Calu3 (cell line): ENCODE results near the gene ST8SIA4. TPM values are rescaled to one million over a fixed set of nuclear protein-coding genes. Genes with fewer than 3 reads are reported as not detected.

Experiments used
- BruUV-seq: library from RNA; stranded (reverse); fragments of 400-500 nt; replicated peaks from 2 replicates; lab custom pipeline; 2021; lab: Mats Ljungman, UMichigan
- CTCF ChIA-PET: fragments of 300-600 bp; sonication (Branson Sonifier 250); formaldehyde crosslinking; loops from one replicate; lab custom pipeline; 2022; ENCODE audit warnings: antibody characterized with exemption; lab: Charles Lee
- DNase-seq: peaks from one replicate; pipeline ENCODE4 v3.0.0; 2022
- H3K27ac Mint-ChIP-seq: one replicate; pipeline ENCODE4 v1.8.0; 2022; ENCODE audit warnings: mixed read lengths; ENCODE audit not compliant: unreplicated experiment
- H3K27me3 Mint-ChIP-seq: one replicate; pipeline ENCODE4 v1.8.0; 2022; ENCODE audit warnings: mixed read lengths; ENCODE audit not compliant: unreplicated experiment
- H3K36me3 Mint-ChIP-seq: one replicate; pipeline ENCODE4 v1.8.0; 2022; ENCODE audit warnings: mild to moderate bottlenecking, moderate library complexity, mixed read lengths; ENCODE audit not compliant: insufficient read depth, unreplicated experiment
- H3K4me1 Mint-ChIP-seq: one replicate; pipeline ENCODE4 v1.8.0; 2022; ENCODE audit warnings: mild to moderate bottlenecking, low read depth, mixed read lengths; ENCODE audit not compliant: unreplicated experiment
- H3K4me3 Mint-ChIP-seq: one replicate; pipeline ENCODE4 v1.8.0; 2022; ENCODE audit warnings: mild to moderate bottlenecking, low read depth, moderate library complexity, mixed read lengths; ENCODE audit not compliant: unreplicated experiment
- H3K9me3 Mint-ChIP-seq: one replicate; pipeline ENCODE4 v1.8.0; 2022; ENCODE audit warnings: low read depth, mixed read lengths; ENCODE audit not compliant: unreplicated experiment
- intact Hi-C: fragments of 100-400 bp; cut with micrococcal nuclease; formaldehyde crosslinking; loops from one replicate; pipeline ENCODE4 v1.10.0; 2022; ENCODE audit not compliant: unreplicated experiment
- total RNA-seq: library from RNA; stranded (reverse); gene quantifications from 2 replicates; pipeline ENCODE4 v1.2.3, GENCODE V29; 2022
- TF ChIP-seq, protein P1 (sequence below): fragments of 200-600 bp; IDR thresholded peaks from one replicate; pipeline ENCODE4 v1.8.0; 2022; ENCODE audit warnings: antibody characterized with exemption; ENCODE audit not compliant: unreplicated experiment

The ST8SIA4 gene
- total RNA-seq, 1 experiment from 2014 or later, result not detected

DNA sequence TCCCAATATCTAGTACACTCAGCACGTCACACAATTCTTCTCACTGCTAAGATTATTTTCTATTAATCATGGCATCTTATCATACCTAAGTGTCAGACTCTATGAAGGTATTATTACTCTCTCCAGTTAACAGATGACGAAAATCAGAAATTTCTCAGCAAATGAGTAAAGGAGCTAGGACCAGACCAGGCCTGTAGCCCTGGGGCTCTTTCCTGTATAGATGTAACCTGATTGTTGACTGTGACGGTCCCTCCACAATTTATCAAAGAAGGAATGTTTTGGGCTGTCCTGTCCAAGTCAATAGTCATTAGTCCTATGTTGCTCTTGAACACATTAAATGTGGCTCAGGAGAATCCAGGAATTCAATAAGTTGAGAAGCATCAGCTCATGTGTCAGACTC lies 106.2 kb downstream of the ST8SIA4 start:
- peaks cover 13% of the 10 kb centered on the region for H3K4me1 Mint-ChIP-seq
- TF ChIP-seq, protein P1, sequence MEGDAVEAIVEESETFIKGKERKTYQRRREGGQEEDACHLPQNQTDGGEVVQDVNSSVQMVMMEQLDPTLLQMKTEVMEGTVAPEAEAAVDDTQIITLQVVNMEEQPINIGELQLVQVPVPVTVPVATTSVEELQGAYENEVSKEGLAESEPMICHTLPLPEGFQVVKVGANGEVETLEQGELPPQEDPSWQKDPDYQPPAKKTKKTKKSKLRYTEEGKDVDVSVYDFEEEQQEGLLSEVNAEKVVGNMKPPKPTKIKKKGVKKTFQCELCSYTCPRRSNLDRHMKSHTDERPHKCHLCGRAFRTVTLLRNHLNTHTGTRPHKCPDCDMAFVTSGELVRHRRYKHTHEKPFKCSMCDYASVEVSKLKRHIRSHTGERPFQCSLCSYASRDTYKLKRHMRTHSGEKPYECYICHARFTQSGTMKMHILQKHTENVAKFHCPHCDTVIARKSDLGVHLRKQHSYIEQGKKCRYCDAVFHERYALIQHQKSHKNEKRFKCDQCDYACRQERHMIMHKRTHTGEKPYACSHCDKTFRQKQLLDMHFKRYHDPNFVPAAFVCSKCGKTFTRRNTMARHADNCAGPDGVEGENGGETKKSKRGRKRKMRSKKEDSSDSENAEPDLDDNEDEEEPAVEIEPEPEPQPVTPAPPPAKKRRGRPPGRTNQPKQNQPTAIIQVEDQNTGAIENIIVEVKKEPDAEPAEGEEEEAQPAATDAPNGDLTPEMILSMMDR, result no peak
- H3K4me3 Mint-ChIP-seq, result no peak overlapping the region
- CTCF ChIA-PET, result no interaction called here
- H3K27ac Mint-ChIP-seq, result no peak overlapping the region
- intact Hi-C loops, result no loop called here
- no peaks in the 10 kb centered on the region for H3K27me3 Mint-ChIP-seq
- BruUV-seq, result no TSS peak
- H3K9me3 Mint-ChIP-seq, result peaks cover 3% of the 10 kb centered on the region
- H3K36me3 Mint-ChIP-seq, result no peaks in the 10 kb centered on the region
- DNase-seq, result no peak

DNA sequence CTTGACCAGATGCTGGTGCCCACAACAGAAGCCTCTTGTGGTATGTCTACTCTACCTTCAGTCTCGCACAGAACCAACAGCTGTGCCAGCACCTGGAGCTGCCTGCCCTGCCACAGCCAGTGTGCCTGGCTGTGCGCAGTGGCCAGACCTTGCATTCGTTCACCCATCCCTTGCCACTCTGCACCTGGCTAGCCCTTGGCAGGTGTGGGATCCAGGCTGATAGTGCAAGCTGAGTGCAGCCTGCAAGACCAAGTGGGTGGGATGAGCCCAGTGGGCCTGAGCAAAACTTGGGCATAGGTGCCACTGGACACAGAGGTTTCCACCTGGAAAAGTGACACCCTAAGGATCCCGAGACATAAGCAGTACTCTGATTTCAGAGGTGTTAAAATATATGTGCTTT lies 108.2 kb downstream of the ST8SIA4 start:
- DNase-seq, result no peak
- CTCF ChIA-PET, result no interaction called here
- no TSS peak for BruUV-seq
- Mint-ChIP-seq H3K36me3 (peaks cover 5% of the 10 kb centered on the region), H3K27me3 (no peaks in the 10 kb centered on the region), H3K4me3 (no peak overlapping the region), H3K9me3 (peaks cover 2% of the 10 kb centered on the region), H3K4me1 (peaks cover 34% of the 10 kb centered on the region), H3K27ac (no peak overlapping the region)
- TF ChIP-seq, protein P1, result no peak
- intact Hi-C loops, result no loop called here

DNA sequence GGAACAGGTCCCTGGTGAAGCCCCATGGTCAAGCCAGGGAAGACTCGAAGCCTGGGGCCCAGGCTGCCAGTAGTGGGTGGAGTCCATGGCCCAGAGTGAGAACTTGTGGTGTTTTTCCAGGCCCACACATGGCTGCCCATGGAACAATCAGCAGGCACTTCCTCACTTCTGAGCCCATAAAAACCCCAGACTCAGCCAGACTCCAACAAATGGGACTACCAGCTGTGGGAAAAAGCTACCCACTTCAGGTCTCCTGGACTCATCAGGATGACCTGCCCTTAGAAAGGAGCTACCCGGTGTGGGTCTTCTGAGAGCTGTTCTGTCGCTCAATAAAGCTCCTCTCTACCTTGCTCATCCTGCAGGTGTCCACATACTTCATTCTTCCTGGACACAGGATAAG lies 108.9 kb downstream of the ST8SIA4 start:
- Mint-ChIP-seq H3K27me3 (no peaks in the 10 kb centered on the region), H3K4me1 (peaks cover 40% of the 10 kb centered on the region), H3K36me3 (peaks cover 5% of the 10 kb centered on the region), H3K27ac (no peak overlapping the region), H3K4me3 (no peak overlapping the region), H3K9me3 (peaks cover 2% of the 10 kb centered on the region)
- no TSS peak for BruUV-seq
- intact Hi-C loops, result no loop called here
- no peak for DNase-seq
- CTCF ChIA-PET, result no interaction called here
- TF ChIP-seq, protein P1, result no peak

DNA sequence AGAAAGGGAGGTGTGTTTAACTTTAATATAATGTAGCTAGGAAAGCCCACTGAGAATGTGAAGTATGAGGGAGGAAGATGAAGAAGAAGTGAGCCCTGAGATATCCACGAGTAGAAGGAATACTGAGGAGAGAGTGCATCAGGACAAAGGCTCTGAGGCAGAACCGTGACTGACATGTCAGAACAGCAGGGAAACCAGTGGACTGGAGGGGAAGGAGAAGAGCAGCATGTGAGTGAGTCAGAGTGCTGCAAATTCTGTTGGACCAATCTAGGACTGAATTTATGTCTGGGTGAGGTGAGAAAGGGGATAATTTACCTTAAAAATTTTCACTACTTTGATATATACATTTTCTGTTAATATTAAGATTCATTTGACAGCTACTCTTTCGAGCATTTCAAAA lies 110.3 kb downstream of the ST8SIA4 start:
- intact Hi-C loops, result no loop called here
- BruUV-seq, result no TSS peak
- peaks cover 5% of the 10 kb centered on the region for H3K36me3 Mint-ChIP-seq
- H3K4me1 Mint-ChIP-seq, result peaks cover 54% of the 10 kb centered on the region
- no peak overlapping the region for H3K4me3 Mint-ChIP-seq
- H3K9me3 Mint-ChIP-seq, result peaks cover 2% of the 10 kb centered on the region
- no peaks in the 10 kb centered on the region for H3K27me3 Mint-ChIP-seq
- CTCF ChIA-PET, result no interaction called here
- H3K27ac Mint-ChIP-seq, result no peak overlapping the region
- TF ChIP-seq, protein P1, result no peak
- no peak for DNase-seq

DNA sequence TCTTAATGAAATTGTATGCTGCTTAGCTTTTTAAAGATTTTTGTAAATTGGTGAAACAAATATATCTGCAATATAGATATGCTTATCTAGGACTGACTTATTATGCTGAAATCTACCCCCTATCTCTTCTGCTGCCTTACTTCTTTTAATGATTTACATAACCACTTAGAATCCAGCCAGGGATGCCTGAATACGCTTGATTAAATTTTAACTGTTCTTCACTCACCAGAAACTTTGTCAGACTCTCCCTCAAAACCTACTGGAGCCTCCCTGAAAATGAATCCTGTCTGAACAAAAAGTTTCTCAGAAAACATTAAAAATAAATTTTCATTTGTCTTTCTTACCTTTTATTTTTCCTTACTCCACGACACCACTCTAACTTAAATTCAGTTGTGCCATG lies 111.7 kb downstream of the ST8SIA4 start:
- peaks cover 5% of the 10 kb centered on the region for H3K36me3 Mint-ChIP-seq
- H3K9me3 Mint-ChIP-seq, result peaks cover 5% of the 10 kb centered on the region
- H3K27ac Mint-ChIP-seq, result peak overlapping the region; percentile 18
- BruUV-seq, result no TSS peak
- DNase-seq, result no peak
- H3K27me3 Mint-ChIP-seq, result no peaks in the 10 kb centered on the region
- intact Hi-C loops, result no loop called here
- CTCF ChIA-PET, result no interaction called here
- H3K4me1 Mint-ChIP-seq, result peaks cover 60% of the 10 kb centered on the region
- TF ChIP-seq, protein P1, result no peak
- H3K4me3 Mint-ChIP-seq, result no peak overlapping the region
